AG04449 (cell line): ENCODE data around the gene KCNJ4.
A peak's percentile ranks its signal among the peaks of the same experiment; 100 is the strongest.

Source experiments
- CTCF ChIA-PET: fragments of 350-600 bp; formaldehyde crosslinking; extraction: SDS; loops from one replicate; lab custom pipeline; 2021; ENCODE audit warnings: antibody characterized with exemption; lab: Yijun Ruan, JAX
- POLR2A ChIA-PET: fragments of 400-600, 350-600 bp; formaldehyde crosslinking; extraction: SDS; loops from one replicate; lab custom pipeline; 2020; ENCODE audit warnings: antibody characterized with exemption, inconsistent platforms; lab: Yijun Ruan, JAX
- DNase-seq: peaks from one replicate; pipeline ENCODE4 v3.0.0-alpha.2; 2010; ENCODE audit warnings: low read depth, low spot score
- H3K4me3 ChIP-seq: 2 replicates; pipeline ENCODE4 v1.5.1; 2011; ENCODE audit warnings: low read depth, mild to moderate bottlenecking, control low read depth, low read length
- TF ChIP-seq, protein P1 (sequence below): IDR thresholded peaks from one replicate; pipeline ENCODE4 v1.5.1; 2011; ENCODE audit warnings: mild to moderate bottlenecking, moderate library complexity, low read length, control low read depth, inconsistent platforms; ENCODE audit not compliant: insufficient read depth; ENCODE audit errors: missing control alignments

Gene KCNJ4

DNA sequence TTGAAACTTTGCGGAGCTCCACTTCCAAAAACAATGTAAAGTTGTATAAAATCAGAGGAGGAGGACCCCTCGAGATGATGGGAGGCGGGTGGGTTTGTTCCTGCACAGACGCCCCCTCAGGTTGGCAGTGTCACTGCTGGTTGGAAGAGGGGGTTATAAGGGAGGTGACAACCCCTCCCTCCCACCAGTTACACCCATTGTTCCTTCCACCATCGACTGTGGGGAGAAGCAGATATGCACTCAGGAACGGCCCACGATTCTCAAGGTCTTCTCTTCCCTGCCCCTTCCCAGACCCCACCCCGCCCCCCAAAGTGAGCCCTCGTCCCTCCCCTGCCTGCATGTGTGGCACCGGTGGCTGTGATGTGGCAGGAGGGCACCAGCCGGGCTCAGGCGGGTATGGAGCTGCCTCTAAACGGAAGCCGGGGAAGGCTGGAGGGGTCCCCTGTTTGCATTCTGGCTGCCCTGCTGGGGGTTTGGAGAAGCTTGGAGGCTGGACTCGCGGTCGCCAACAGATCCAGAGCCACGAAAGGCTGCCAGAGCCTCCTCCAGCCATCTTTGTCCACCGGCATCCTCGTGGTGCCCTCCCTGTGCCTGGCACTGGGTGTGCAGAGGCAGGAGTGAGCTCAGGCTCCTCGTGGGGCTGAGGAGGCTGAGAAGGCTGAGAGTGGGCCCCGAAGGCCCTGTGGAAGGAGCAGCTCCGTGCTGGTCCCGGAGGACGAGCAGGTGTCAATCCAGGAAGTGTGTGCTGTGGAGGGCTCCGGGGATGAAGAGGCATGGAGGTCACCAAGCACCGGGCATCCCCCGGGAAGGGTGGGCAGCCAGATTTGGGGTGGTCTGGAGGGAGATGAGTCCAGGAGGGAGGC is 13.7 kb upstream of the KCNJ4 start:
- ChIA-PET POLR2A (interaction anchor here (0.7 to 1.4 kb wide), 2 partner anchors 9 to 15 kb away, joined by 3 to 4 read pairs; no protein-coding TSS in a partner anchor), CTCF (interaction anchor here (0.9 to 1.2 kb wide), 4 partner anchors 9 to 354 kb away, joined by 3 to 6 read pairs (median 4); no protein-coding TSS in a partner anchor)
- DNase-seq, result no peak
- peak overlapping the region; percentile 94 for H3K4me3 ChIP-seq
- TF ChIP-seq, protein P1, sequence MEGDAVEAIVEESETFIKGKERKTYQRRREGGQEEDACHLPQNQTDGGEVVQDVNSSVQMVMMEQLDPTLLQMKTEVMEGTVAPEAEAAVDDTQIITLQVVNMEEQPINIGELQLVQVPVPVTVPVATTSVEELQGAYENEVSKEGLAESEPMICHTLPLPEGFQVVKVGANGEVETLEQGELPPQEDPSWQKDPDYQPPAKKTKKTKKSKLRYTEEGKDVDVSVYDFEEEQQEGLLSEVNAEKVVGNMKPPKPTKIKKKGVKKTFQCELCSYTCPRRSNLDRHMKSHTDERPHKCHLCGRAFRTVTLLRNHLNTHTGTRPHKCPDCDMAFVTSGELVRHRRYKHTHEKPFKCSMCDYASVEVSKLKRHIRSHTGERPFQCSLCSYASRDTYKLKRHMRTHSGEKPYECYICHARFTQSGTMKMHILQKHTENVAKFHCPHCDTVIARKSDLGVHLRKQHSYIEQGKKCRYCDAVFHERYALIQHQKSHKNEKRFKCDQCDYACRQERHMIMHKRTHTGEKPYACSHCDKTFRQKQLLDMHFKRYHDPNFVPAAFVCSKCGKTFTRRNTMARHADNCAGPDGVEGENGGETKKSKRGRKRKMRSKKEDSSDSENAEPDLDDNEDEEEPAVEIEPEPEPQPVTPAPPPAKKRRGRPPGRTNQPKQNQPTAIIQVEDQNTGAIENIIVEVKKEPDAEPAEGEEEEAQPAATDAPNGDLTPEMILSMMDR, result peak; percentile 52

GRCh38 chr22:38467904-38468442 is 13.0 kb upstream of the KCNJ4 start, which contains the start of gene KDELR3:
Gene KDELR3 (plus strand): TSS chr22:38468096. CDS start chr22:38468234, 138 bp downstream.
- CTCF ChIA-PET, result interaction anchor here (1.0 to 1.2 kb wide), 3 partner anchors 10 to 22 kb away, joined by 3 to 6 read pairs (median 4); no protein-coding TSS in a partner anchor
- TF ChIP-seq, protein P1, result no peak
- DNase-seq, result no peak
- peak within 1 kb of the TSS; percentile 94 for H3K4me3 ChIP-seq
- POLR2A ChIA-PET, result interaction anchor here (0.6 to 1.4 kb wide), 2 partner anchors 16 to 274 kb away, joined by 3 to 4 read pairs; no protein-coding TSS in a partner anchor

DNA sequence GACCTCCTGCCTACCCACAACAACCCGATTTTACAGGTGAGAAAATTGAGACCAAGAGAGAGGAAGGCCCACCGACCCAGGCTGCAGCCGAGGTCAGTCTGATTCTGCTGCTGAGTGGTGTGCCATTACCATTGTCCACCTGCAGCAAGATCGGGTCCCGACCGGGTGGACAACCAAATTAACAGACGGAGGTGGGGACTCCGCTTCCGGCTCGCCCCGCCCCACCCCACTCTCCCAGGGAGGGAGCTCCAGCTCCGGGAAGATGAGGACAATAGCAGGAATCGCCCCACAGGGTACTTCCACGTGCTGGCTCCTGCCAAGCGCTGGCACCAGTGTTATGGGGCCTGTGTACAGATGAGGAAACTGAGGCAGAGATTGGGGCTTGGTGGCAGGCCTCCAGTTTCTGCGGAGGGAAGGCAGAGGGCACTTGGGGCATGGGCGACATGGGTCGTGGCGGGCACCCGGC is 12.5 kb upstream of the KCNJ4 start:
- TF ChIP-seq, protein P1, result no peak
- CTCF ChIA-PET, result interaction anchor here (1.1 kb wide), 1 partner anchor 14 kb away, joined by 3 read pairs; no protein-coding TSS in a partner anchor
- no peak for DNase-seq
- peak overlapping the region; percentile 94 for H3K4me3 ChIP-seq
- POLR2A ChIA-PET, result interaction anchor here (0.6 to 1.4 kb wide), 2 partner anchors 16 to 273 kb away, joined by 3 to 4 read pairs; no protein-coding TSS in a partner anchor

- no peak for DNase-seq
- TF ChIP-seq, protein P1, result no peak
- no peak overlapping the region for H3K4me3 ChIP-seq
- POLR2A ChIA-PET, result no interaction called here
- CTCF ChIA-PET, result no interaction called here
Observed at GRCh38 chr22:38465673-38466490, 10.9 kb upstream of the KCNJ4 start.

GRCh38 chr22:38464992-38465672 is 10.1 kb upstream of the KCNJ4 start:
- ChIA-PET POLR2A (no interaction called here), CTCF (no interaction called here)
- no peak for DNase-seq
- no peak overlapping the region for H3K4me3 ChIP-seq
- TF ChIP-seq, protein P1, result no peak
